GM19351 (cell line): ENCODE results near the gene TAF1L.

Experiments used
- ATAC-seq: cut with Tn5 transposase; IDR thresholded peaks from one replicate; pipeline ENCODE4 v1.9.1; 2021; ENCODE audit warnings: mild to moderate bottlenecking, moderate library complexity; ENCODE audit not compliant: unreplicated experiment

The TAF1L gene

DNA sequence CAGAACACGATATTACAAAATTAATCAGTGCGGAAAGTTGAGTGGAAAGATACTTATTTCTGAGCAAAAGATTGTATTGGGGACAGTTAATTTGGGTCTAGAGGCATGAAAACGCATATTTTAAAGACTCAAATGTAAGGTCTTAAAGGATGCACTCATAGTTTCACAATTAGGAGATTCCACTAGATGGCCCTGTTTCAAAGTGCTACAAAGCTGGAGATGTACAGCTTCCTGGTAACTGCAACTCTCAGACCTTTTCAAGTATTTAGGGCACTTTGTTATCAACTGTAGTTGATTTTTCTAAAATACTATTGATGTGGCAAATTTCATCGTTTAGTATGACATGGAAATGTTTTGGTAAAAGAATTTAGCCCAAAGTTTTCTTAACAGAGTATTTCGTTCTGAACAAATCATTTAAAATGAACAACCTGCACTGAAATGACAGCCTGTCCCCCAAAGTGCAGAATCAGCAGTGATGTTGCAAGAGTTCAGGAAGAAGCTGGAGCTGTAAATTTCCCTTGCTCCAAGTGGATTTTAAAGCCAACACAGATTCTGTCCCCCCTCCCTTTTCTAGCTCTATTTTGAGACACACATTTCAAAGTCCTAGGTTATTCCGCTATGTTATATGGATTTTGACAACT lies 46.3 kb downstream of the TAF1L start:
- ATAC-seq: peak; percentile 86

DNA sequence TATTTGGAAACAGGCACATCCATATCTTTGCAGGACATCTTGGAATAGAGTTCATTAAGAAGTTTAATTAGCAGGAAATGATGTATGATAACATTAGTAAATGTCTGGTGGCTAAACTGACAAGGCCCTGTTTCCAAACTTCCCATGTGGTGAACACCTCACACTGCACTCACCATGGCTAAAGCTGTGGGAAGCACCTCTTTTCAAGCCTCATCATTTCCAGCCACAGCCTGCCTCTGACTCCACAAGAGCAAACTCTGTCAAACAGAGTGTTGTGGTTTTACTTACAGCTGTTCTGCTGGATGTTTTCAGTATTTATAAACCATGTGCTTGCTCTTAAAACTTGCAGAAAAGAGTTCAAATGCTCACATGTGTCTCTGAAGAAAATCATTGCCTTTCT lies 47.6 kb downstream of the TAF1L start:
- ATAC-seq: no peak

DNA sequence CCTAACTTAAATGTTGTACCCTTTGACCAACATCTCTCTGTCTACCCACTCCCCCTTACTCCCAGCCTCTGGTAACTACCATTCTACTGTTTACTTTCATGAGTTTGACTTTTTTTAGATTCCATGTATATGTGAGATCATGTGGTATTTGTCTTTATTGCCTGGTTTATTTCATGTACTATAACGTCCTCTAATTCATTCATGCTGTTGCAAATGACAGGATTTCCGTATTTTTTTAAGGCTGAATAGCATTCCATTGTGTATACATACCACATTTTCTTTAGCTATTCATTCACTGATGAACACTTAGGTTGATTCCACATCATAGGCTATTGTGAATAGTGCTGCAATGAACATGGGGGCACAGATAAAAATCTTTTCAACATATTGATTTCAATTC lies 50.7 kb downstream of the TAF1L start:
- no peak for ATAC-seq

DNA sequence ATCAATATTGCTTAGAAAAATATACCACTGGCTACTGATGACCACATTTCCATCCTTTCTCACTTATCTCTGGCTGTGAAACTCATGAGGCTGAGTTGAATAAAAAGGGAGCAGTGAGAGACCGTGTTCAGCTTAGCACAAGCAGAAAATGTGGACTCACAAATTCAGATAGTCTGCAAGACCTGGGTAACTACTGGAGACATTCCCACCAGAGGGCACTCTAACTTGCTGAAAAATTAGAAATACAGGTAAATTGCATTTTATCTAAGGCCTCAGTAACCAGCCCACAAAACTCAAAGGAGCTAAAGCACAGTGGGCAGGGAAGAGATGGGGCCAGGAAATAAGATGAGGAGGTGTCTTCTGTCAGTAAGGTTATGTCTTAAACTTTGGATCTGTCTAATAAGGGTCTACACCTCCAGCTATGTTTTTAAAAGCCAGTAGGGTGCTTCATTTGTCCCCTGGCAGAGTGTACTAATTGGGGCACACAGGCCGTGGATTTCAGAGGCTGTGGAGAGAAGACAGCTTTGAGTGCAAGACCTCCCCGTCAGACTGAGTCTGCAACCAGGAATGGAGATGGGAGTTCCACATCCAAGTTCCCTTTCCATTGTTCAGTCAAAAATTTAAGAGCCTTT lies 53.8 kb downstream of the TAF1L start:
- ATAC-seq: peak; percentile 52

DNA sequence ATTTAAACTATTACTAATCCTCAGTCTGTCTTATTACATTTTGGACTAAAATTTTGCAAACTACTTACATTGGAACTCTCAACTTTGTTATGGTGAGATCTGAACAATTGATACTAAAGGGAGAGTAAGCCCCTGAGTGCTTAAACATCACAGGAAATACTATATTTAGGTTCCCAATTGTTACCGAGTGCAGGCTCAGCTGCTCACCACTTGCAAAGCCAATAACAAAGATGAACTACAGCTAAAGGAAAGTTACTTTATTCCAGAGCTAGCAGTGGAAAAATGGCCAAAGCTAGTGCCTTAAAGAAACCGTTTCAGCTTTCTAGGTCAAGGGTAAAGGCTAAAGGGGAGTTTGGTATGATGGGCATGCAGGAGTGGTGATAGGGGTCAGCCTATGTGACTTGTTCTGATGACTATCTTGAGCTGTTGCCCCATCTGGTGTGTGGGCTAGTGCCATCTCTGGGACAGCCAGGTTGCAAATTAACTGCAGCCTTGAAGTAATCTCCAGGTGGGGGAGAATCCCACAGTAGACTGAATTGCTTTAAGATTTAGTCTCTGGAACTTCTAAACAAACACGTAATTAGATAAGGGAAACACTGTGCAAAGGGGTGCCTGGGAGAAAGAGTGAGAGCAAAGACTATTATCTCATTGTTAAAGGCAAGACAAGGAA lies 54.7 kb downstream of the TAF1L start:
- no peak for ATAC-seq

DNA sequence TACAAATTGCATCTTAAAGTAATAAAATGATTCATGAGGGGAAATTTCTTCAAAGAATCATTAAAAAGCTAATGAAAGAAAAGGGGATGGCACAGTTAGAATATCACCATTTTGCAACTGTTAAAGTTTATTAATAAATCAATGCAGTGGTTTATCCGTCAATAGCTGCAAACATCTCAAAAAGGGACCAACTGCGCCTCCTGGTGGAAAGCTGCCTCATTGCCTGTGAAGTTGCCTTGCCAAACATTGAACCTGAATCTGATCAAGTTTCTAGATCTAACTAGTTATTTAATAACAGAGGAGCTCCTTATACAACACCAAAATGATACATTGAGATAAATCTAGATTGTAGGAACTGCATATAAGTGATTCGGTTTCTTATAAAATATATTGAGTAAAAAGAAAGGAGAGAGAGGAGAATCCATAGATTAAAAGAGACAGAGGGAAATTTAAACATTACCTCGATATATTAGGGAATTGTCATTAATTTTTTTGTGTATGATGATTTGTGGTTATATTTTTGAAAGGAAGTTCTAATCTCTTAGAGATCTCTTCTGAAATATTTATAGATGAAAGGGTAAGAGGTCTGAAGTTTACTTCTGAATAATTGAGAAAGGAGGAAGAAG lies 55.6 kb downstream of the TAF1L start:
- peak; percentile 56 for ATAC-seq
